Activated naive CD4-positive, alpha-beta T cell treated with anti-CD3 and anti-CD28 coated beads, Interleukin-2, amount 50 U/mL, for 24 hours (primary cell): ENCODE data around the gene ZNF609.
A peak's percentile ranks its signal among the peaks of the same experiment; 100 is the strongest.
"Not testable (repeated sequence)": the region's sequence is repeated elsewhere in the genome, so short reads cannot be mapped to it uniquely, and the experiment has no call there.

Experiments used
- H3K27ac Mint-ChIP-seq: one replicate; pipeline ENCODE4 v1.8.0; 2021; ENCODE audit warnings: mild to moderate bottlenecking, mixed read lengths
- H3K27me3 Mint-ChIP-seq: one replicate; pipeline ENCODE4 v1.8.0; 2021; ENCODE audit warnings: mixed read lengths
- H3K36me3 Mint-ChIP-seq: one replicate; pipeline ENCODE4 v1.8.0; 2021; ENCODE audit warnings: mixed read lengths
- H3K4me1 Mint-ChIP-seq: one replicate; pipeline ENCODE4 v1.8.0; 2021; ENCODE audit warnings: mixed read lengths
- H3K4me3 Mint-ChIP-seq: one replicate; pipeline ENCODE4 v1.8.0; 2021; ENCODE audit warnings: mild to moderate bottlenecking, mixed read lengths
- H3K9me3 Mint-ChIP-seq: one replicate; pipeline ENCODE4 v1.8.0; 2021; ENCODE audit warnings: mixed read lengths

Gene ZNF609

DNA sequence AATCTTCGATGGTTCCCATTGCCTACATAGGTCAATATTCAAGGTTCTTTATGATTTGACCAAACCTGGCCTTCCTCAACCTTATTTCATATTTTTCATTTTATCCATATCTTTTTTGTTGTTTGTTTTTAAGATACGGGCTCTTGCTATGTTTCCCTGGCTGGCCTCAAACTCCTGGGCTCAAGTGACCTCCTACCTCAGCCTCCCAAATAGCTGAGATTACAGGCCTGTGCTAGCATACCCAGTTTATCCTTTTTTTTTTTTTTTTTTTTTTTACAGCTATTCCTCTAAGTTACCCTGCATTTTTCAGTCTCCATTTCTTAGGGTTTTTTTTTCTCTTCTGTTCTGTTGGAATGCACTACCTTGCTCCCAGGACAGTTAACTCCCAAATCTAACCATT lies 14.5 kb downstream of the ZNF609 start:
- Mint-ChIP-seq H3K27me3 (no peaks in the 10 kb centered on the region), H3K36me3 (peaks cover 14% of the 10 kb centered on the region), H3K4me1 (peaks cover 34% of the 10 kb centered on the region), H3K4me3 (no peak overlapping the region), H3K27ac (peak overlapping the region; percentile 0), H3K9me3 (no peaks in the 10 kb centered on the region)

DNA sequence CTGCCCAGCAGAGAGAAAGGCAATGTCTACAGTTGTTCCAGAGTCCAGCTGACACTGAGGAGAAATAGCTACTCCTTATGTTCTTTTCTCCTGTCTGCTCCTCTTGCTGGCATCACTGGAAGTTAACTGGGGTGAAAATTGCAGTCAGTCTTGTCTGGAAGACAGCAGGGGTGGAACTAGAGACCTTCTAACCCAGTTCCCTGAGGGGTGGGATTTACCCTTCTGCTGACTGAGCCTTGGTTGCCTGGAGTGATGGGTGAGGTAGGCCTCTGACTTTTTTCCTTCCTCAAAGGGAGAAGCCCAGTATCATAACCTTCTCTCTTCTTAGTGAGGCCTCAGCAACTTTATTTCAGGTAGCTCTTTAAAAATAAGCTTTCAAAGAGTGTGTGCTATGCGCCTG lies 16.2 kb downstream of the ZNF609 start:
- Mint-ChIP-seq H3K27me3 (no peaks in the 10 kb centered on the region), H3K27ac (peak overlapping the region; percentile 88), H3K36me3 (peaks cover 12% of the 10 kb centered on the region), H3K4me1 (peaks cover 42% of the 10 kb centered on the region), H3K4me3 (peak overlapping the region; percentile 33), H3K9me3 (no peaks in the 10 kb centered on the region)

DNA sequence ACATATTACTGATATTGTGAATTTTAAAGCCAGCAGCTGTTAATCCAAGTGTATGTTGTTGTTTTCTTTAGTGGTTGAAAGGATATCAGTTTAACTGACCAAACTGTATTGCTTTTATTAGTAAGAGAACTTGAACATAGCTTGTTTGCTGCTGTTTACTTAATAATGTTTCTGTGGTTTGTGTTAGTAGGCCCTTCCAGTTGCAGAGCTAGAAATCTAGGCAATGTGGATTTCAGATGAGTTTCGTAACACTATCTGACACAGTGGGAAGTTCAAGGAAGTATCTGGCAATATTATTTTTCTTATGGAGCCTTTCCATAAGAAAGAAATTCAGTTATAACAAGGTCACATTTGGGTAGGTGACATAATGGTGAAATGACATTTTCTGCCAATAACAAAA lies 18.5 kb downstream of the ZNF609 start:
- Mint-ChIP-seq H3K27ac (no peak overlapping the region), H3K4me1 (peaks cover 50% of the 10 kb centered on the region)

DNA sequence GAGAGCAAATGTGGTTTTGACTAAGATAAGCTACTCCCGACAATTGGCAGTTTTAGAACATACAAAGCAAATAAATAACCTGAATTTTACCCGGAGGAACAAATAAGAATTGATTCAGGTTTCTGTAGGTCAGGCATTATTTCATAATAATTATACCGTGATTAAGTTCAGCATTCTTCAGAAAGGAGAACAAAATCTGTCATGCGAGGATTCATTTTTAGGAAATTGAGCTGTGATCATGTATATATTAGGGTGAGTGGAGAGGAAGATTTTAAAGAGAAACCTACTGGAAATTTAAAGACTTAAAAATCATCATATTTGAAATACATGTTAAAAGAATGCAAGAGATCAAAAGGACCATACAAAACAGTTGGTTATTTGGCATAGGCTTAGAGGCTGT lies 20.5 kb downstream of the ZNF609 start:
- Mint-ChIP-seq H3K9me3 (no peaks in the 10 kb centered on the region), H3K27ac (no peak overlapping the region), H3K36me3 (peaks cover 6% of the 10 kb centered on the region), H3K4me3 (no peak overlapping the region), H3K27me3 (no peaks in the 10 kb centered on the region), H3K4me1 (peaks cover 49% of the 10 kb centered on the region)

More for the DNA sequence above, 18.5 kb downstream of the ZNF609 start:
- H3K9me3 Mint-ChIP-seq: no peaks in the 10 kb centered on the region
- no peaks in the 10 kb centered on the region for H3K27me3 Mint-ChIP-seq
- peaks cover 11% of the 10 kb centered on the region for H3K36me3 Mint-ChIP-seq
- H3K4me3 Mint-ChIP-seq: no peak overlapping the region

DNA sequence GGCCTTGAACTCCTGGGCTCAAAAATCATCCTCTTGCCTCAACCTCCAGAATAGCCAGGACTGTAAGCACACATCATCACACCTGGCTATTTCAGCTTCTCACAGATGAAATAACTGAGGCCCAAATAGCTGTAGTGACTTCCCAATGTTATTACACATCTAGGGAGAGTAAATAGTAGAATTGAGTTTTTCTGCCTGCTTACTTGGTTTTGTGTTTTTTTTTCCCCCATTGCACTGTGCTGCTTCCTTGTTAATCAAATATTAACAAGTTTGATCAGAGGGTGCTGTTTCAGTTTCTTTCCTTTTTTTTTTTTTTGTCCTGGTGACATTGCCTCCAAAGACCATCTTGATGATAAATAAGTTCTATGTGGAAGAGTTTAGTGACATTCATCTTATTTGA lies 23.4 kb downstream of the ZNF609 start:
- Mint-ChIP-seq H3K27ac (peak overlapping the region; percentile 9), H3K9me3 (no peaks in the 10 kb centered on the region), H3K36me3 (peaks cover 6% of the 10 kb centered on the region), H3K27me3 (no peaks in the 10 kb centered on the region), H3K4me3 (no peak overlapping the region), H3K4me1 (peaks cover 50% of the 10 kb centered on the region)

DNA sequence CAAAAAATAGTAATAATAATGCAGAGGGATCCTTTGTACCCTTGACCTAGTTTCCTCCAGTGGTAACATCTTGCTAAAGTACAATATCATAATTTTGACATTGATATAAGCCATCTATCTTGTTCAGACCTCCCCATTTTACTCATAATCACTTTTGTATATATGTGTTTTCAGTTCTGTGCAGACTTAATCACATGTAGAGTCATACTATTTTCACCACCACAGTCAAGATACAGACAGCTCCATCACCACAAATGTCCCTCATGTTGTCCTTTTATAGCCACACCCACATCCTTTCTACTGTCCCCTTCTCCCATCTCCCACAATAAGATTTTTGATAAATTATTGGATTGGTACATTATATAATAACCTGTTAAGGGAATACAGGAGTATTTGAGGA lies 25.4 kb downstream of the ZNF609 start:
- Mint-ChIP-seq H3K9me3 (no peaks in the 10 kb centered on the region), H3K4me1 (peaks cover 48% of the 10 kb centered on the region), H3K27me3 (no peaks in the 10 kb centered on the region), H3K27ac (no peak overlapping the region), H3K36me3 (peaks cover 9% of the 10 kb centered on the region), H3K4me3 (no peak overlapping the region)

DNA sequence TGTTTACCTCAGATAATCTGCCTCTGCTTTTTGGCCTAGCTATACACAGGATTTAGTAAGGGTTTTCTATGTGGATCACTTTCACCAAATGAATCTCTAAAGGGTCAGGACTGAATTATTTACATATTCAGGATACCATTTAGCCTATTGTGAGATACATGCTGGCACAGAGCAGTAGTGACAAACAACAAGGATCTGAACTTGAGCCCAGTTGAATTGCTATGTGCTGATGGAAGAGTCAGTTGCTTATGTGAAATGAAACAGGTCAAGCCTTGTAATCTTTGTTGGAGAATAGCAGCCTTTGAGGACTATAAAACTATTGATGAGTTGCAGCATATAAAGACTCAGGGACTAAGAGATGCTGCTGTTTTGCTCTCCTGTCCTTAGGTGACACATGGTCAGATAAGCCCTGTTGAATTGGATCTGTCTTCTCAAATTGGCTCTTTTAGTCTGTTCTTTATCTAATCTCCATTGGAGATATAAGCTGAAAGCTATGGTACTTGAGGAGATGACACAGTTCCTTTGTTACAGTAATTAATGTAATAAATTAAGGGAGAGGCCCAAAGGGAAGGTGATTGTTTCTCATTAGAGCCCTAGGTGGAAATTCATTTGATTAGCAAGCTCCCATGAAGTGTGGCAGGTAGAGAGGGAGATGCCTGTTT lies 30.4 kb downstream of the ZNF609 start:
- peak overlapping the region; percentile 53 for H3K27ac Mint-ChIP-seq
- H3K9me3 Mint-ChIP-seq: no peaks in the 10 kb centered on the region
- H3K27me3 Mint-ChIP-seq: no peaks in the 10 kb centered on the region
- H3K4me1 Mint-ChIP-seq: peaks cover 69% of the 10 kb centered on the region
- H3K4me3 Mint-ChIP-seq: no peak overlapping the region
- peaks cover 8% of the 10 kb centered on the region for H3K36me3 Mint-ChIP-seq

DNA sequence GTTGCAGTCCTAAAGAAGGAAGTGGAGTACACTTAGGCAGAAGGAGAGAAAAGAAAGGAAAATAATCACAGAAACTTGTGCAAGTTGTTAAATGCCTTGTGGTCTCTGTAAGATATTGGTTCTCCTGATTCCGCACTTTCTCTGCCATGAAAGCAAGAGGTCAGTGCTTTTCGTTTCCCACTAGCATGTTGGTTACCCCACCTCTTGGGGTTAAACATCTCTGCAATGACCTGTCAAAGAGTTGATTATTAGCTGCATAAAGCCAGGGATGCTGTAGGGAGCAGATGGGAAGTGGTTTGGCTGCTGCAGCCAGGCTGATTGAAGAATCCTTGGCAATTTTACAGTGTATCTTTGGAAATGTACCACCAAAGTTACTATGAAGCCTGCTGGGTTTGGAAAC lies 33.3 kb downstream of the ZNF609 start:
- Mint-ChIP-seq H3K27me3 (no peaks in the 10 kb centered on the region), H3K4me1 (peaks cover 73% of the 10 kb centered on the region), H3K27ac (peak overlapping the region; percentile 80), H3K9me3 (no peaks in the 10 kb centered on the region), H3K4me3 (no peak overlapping the region), H3K36me3 (peaks cover 9% of the 10 kb centered on the region)

DNA sequence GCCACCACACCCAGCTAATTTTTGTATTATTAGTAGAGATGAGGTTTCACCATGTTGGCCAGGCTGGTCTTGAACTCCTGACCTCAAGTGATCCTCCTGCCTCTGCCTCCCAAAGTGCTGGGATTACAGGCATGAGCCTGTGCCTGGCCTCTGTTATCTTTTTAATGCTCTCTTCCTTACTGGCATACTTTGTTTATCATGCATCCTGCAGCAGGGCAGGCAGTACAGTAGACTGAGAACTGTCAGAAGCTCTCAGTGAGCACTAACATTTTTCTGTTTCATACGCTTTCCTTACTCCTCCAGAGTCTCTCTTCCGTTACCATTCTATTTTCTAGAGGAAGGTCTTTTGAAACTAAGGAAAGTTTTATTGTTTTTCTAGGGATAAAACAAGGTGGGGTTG lies 35.6 kb downstream of the ZNF609 start:
- Mint-ChIP-seq H3K27ac (peak overlapping the region; percentile 65), H3K36me3 (peaks cover 19% of the 10 kb centered on the region), H3K4me1 (peaks cover 88% of the 10 kb centered on the region)
- H3K4me3 Mint-ChIP-seq, H3K9me3 Mint-ChIP-seq, H3K27me3 Mint-ChIP-seq: not testable (repeated sequence)

DNA sequence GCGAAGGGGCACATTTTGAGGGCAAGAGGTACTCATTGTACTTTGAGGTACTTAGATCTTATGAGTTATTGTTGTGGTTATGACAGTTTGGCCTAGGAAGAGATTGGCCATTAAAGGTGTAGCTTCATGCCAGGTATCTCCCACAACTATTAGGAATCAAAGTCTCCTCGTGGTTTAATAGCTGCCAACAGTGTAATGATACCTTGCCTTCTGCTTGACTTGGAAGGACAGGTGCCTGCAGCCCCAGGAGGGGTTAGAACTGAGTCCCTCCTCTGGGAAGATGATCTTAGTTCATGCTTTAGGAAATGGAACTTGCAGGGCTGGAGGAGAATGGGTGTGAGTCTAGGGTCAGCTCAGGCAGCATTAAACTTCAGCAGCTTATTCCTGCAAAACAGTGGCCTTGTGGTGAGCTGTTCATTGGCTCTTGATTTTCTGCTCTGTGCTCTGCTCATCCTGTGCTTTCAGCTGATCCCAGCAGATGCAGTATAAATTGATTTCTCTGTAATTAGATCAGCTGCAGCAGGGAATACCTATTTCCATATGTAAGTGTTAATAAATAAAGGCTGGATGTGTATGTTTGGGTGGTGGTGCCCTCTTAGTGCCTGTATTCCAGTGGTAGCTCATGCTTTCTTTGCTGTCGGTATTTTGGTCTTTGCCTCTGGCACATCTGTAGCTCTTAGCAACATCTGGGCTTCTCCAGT lies 40.5 kb downstream of the ZNF609 start:
- Mint-ChIP-seq H3K27ac (peak overlapping the region; percentile 56), H3K4me3 (no peak overlapping the region), H3K4me1 (peaks cover 94% of the 10 kb centered on the region), H3K27me3 (no peaks in the 10 kb centered on the region), H3K36me3 (peaks cover 23% of the 10 kb centered on the region), H3K9me3 (no peaks in the 10 kb centered on the region)

DNA sequence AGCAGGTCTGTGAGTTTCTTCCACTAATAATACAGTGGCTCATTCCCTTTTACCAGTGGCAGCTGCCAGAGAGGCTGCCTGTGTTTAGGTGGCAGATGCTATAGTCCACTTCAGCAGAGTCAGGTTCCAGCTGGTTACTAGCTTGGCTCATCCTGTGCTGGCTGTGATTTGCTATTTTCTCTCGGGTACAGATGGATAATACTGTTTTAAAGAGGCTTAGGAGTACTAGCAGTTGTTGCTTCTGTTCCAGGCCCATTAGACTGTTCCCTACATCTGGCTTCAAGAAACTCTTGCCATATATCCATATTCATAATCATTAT lies 41.0 kb downstream of the ZNF609 start:
- peaks cover 89% of the 10 kb centered on the region for H3K4me1 Mint-ChIP-seq
- H3K36me3 Mint-ChIP-seq: peaks cover 23% of the 10 kb centered on the region
- H3K27ac Mint-ChIP-seq: peak overlapping the region; percentile 56
- no peaks in the 10 kb centered on the region for H3K27me3 Mint-ChIP-seq
- H3K4me3 Mint-ChIP-seq: no peak overlapping the region
- H3K9me3 Mint-ChIP-seq: no peaks in the 10 kb centered on the region

DNA sequence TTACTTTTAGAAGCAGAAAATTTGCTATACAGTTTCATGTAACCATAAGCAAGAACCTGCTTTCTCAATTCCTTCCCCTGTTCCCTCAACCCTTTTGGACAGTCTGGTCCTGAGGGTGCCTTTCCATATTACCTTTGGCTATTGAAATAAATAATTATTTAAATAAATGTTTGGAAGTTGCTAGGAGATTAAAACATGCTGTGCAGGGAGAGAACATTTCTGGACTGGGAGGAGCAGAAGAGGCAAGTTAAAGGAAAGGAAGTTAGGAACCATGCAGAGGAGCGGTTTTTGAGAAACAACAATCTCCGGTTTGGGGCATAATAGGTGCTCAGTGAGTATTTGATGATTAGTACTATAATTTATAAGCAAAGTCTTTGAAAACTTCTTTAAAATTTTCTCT lies 41.8 kb downstream of the ZNF609 start:
- peaks cover 24% of the 10 kb centered on the region for H3K36me3 Mint-ChIP-seq
- H3K4me3 Mint-ChIP-seq: peak overlapping the region; percentile 49
- no peaks in the 10 kb centered on the region for H3K9me3 Mint-ChIP-seq
- H3K27me3 Mint-ChIP-seq: no peaks in the 10 kb centered on the region
- peaks cover 88% of the 10 kb centered on the region for H3K4me1 Mint-ChIP-seq
- peak overlapping the region; percentile 71 for H3K27ac Mint-ChIP-seq

DNA sequence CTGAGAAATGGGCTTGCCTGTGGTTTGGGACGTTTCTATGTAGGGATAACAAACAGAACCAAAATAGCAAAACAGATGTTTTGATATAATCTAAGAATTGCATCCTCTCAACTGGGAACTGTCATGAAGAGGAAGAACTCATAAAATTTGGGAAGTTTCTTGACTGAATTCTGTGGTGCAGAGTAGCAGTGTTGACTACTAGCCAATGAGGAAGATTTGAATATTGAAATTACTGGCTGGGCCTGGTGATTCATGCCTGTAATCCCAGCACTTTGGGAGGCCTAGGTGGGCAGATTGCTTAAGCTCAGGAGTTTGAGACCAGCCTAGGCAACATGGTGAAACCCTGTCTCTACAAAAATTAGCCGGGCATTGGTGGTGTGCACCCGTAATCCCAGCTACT lies 42.2 kb downstream of the ZNF609 start:
- Mint-ChIP-seq H3K27me3 (no peaks in the 10 kb centered on the region), H3K36me3 (peaks cover 23% of the 10 kb centered on the region), H3K4me1 (peaks cover 88% of the 10 kb centered on the region), H3K9me3 (no peaks in the 10 kb centered on the region), H3K4me3 (peak overlapping the region; percentile 49), H3K27ac (peak overlapping the region; percentile 71)

DNA sequence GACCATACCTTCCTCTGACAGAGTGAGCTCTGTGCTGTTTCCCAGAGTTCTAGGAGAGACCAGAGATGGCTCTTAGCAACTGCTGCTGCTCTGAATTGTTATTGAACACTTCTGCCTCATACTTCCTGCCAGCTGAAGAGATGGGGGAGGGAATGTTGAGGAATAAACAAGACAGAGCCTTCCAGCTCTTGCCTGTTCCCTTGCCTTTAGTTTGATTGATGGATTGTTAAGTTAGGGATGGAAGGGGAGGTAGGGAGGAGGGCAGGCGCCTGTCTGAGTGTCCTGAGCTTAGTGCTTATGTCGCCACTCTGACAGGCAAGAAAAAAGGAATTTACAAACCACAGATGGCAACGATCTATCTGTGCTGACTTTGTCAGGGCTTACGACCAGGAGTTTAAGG lies 42.8 kb downstream of the ZNF609 start:
- no peaks in the 10 kb centered on the region for H3K9me3 Mint-ChIP-seq
- peaks cover 23% of the 10 kb centered on the region for H3K36me3 Mint-ChIP-seq
- peak overlapping the region; percentile 49 for H3K4me3 Mint-ChIP-seq
- H3K27ac Mint-ChIP-seq: peak overlapping the region; percentile 71
- peaks cover 92% of the 10 kb centered on the region for H3K4me1 Mint-ChIP-seq
- no peaks in the 10 kb centered on the region for H3K27me3 Mint-ChIP-seq

DNA sequence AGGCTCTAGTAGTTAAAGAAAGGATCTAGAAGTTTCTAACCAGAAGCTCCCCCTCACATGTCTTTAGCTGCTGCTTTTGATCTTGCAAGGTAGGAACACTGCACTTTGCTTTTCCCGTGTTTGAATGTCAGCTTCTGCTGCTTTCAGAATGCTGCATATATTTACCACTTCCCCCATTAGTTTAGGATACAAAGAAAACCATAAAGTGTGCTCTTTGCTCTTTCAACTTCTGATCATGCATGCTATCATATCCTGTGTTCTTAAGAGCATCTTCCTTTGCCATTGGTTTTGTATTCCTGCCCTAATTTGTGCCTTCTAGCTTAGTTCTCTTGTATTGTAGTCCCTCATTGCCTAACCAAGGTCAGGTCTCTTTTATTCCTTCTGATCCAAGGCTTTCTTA lies 43.3 kb downstream of the ZNF609 start:
- Mint-ChIP-seq H3K27me3 (no peaks in the 10 kb centered on the region), H3K9me3 (no peaks in the 10 kb centered on the region), H3K4me3 (peak overlapping the region; percentile 49), H3K36me3 (peaks cover 22% of the 10 kb centered on the region), H3K27ac (peak overlapping the region; percentile 71), H3K4me1 (peaks cover 92% of the 10 kb centered on the region)

DNA sequence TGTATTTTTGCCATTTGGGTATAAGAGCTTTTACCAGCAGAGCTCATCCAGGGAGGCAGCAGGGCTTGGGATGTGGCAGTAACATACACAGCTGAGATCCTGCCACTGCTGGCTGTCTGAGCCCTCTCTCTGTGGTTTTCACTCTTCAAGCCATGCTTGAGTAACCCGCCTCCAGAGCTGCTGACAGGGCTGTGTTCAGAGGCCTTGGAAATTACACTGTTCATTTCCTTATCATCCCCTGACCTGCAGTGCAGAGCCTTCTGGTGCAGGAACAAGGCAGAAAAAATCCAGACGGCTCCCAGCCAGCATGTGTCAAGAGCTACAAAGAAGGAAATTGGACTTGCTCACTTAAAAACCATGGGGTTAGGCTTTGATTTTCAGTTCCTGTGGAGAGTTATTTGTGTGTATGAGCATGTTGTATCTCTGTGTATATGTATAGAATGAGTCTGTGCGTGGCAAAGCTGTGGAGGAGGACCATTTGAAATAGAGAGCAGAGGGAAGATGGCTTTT lies 47.0 kb downstream of the ZNF609 start:
- no peaks in the 10 kb centered on the region for H3K27me3 Mint-ChIP-seq
- peak overlapping the region; percentile 64 for H3K4me3 Mint-ChIP-seq
- peaks cover 87% of the 10 kb centered on the region for H3K4me1 Mint-ChIP-seq
- peak overlapping the region; percentile 92 for H3K27ac Mint-ChIP-seq
- peaks cover 4% of the 10 kb centered on the region for H3K36me3 Mint-ChIP-seq
- H3K9me3 Mint-ChIP-seq: no peaks in the 10 kb centered on the region
